Testis (tissue), 2 donors: ENCODE measurements around the gene RFX2.

Experiments used
- CTCF ChIP-seq, 3 experiments: fragments of 450-650 bp in 2 of 3; fragments of 200-600 bp in 1 of 3; sonication (generic) in 1 of 3; IDR thresholded peaks; one replicate each; pipeline ENCODE4 v1.5.1; 2016 to 2019; ENCODE audit warnings: antibody characterized with exemption in 3 of 3, mild to moderate bottlenecking in 2 of 3, moderate library complexity in 1 of 3
- POLR2A ChIP-seq: fragments of 450-650 bp; IDR thresholded peaks from one replicate; pipeline ENCODE4 v1.6.1; 2017; ENCODE audit warnings: antibody characterized with exemption, mild to moderate bottlenecking, moderate library complexity

GRCh38 chr19:6109947-6110346 is 353 bp downstream of the RFX2 start:
- TF ChIP-seq POLR2A (no peak), CTCF (IDR thresholded peaks at IDR 0.05) (no peak)
